ENCODE results near the gene OR2AE1.

Gene OR2AE1

DNA sequence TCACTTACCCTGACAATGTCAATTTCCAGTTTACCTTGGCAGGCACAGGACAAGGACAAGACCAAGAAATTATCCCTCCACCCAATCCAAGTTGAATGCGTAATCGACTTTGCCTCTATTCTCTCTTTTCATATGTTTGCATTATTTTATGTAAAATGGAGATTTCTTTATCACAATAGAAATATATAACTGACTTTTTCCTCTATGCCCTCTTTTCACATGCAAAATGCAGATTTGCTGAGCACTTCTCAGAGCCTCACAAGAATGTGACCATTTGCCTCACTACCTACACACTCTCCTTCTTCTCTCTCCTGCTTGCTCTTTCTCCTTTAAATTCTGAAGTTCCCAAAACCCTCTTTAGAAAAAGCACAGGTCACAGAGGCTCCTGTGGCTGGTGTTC, 33.9 kb downstream of the OR2AE1 start:
- in situ Hi-C loops (cut with HindIII; ENCODE audit: low sequenced_read_pairs): no loop called here
- H3K4me3 ChIP-seq (ENCODE audit: low read depth, low read length): no peak overlapping the region
- TF ChIP-seq, protein P1, sequence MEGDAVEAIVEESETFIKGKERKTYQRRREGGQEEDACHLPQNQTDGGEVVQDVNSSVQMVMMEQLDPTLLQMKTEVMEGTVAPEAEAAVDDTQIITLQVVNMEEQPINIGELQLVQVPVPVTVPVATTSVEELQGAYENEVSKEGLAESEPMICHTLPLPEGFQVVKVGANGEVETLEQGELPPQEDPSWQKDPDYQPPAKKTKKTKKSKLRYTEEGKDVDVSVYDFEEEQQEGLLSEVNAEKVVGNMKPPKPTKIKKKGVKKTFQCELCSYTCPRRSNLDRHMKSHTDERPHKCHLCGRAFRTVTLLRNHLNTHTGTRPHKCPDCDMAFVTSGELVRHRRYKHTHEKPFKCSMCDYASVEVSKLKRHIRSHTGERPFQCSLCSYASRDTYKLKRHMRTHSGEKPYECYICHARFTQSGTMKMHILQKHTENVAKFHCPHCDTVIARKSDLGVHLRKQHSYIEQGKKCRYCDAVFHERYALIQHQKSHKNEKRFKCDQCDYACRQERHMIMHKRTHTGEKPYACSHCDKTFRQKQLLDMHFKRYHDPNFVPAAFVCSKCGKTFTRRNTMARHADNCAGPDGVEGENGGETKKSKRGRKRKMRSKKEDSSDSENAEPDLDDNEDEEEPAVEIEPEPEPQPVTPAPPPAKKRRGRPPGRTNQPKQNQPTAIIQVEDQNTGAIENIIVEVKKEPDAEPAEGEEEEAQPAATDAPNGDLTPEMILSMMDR (IDR thresholded peaks at IDR 0.05; ENCODE audit: low read depth, low read length, missing control alignments): no peak
- DNase-seq (ENCODE audit: low read depth): no peak

DNA sequence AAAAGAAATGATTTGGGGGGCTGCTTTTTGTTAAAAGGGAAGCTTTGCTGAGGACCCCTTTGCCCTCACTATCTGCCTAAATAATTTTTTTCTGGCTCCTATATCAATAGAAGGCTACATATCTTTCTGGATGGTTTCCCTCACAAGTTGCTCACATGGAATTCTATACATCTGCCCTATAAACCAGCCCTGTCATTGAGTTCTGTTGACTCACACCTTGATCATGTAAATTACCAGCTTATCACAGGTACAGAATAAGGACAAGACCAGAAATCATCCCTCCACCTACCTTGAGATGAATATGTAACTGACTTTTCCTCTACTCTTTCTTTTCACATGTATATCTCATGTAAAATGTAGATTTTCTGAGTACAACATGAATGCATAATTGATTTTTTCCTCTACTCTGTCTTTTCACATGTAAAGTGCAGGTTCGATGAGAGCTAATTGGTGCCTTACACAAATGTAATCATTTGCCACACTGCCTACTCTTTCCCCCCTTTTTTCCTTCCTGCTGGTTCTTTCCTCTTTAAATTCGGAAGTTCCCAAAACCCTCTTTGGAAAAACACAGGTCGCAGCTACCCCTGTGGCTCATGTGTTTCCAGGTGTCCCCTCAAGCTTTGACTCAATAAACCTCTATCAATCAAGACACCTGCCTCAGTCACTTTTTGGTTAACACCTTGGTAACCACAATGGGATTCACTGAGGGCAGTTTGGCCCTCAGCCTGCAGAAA, 36.5 kb downstream of the OR2AE1 start:
- no peak for DNase-seq (ENCODE audit: low read depth)
- in situ Hi-C loops (cut with HindIII; ENCODE audit: low sequenced_read_pairs): no loop called here
- TF ChIP-seq, protein P1 (IDR thresholded peaks at IDR 0.05; ENCODE audit: low read depth, low read length, missing control alignments): no peak
- H3K4me3 ChIP-seq (ENCODE audit: low read depth, low read length): no peak overlapping the region

DNA sequence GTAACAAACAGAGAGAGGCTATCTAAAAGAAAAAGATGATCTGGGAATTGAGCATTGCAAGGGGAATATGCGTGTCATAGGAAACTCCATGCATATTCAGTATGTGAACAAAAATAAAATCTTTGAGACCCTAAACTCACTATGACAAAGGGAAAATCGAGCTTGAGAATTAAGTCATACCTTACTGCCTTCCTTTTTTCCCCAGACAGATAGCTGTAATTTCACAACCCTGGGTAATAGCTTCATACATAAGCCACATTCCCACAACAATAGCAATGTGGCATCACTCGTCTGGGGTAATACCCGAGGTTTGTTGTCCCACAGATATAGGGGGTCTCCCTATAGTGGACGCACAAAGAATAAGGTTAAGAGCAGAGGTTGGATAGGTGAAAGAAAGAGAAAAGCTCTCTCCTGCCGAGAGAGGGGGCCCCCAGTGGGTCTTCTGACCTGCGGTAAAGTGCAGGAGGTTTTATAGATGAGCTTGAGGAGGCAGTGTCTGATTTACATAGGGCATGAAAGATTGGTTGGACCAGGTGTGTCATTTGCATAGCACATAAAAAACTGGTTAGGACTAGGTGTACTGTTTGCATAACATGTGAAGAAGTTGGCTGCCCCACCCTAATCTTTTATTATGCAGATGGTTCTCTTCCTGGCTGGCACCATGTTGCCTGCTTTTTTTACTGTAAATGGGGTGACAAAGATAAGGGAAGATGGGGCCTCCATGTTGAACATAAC, 37.4 kb downstream of the OR2AE1 start:
- no peak overlapping the region for H3K4me3 ChIP-seq (ENCODE audit: low read depth, low read length)
- in situ Hi-C loops (cut with HindIII; ENCODE audit: low sequenced_read_pairs): no loop called here
- TF ChIP-seq, protein P1 (IDR thresholded peaks at IDR 0.05; ENCODE audit: low read depth, low read length, missing control alignments): no peak
- no peak for DNase-seq (ENCODE audit: low read depth)

DNA sequence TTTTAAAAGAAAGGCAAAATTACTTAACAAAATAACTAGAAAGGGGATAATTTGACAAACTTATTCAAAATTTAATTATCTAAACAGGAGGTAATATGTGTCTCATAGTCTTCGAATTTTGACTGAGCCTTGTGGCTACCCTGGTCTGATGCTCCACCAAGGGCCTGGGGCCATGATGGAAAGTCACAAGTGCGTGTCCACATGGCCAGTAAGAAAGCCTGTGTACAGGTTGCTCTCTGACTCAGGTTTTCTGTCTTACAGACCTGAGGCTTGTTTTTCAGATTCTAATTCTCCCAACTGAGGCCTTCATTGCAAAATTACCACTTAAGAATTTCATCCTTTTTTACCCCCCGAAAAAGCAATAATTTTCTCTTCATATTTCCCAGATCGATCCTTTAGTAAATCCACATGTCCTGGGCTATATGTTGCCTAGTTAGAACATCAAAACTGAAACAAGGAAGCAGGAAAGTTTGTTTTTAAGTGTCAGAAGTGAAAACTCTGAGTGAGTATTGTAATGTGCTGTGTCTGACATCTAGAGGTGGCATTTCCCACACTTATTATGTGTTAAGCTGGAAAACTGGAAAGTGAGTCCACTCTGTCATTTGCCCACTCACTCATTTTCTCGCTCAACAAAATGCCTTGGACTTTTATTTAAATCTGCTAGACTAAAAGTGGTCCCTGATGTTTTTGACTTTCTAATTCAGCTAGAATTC, 39.0 kb downstream of the OR2AE1 start:
- TF ChIP-seq, protein P1 (IDR thresholded peaks at IDR 0.05; ENCODE audit: low read depth, low read length, missing control alignments): no peak
- no peak for DNase-seq (ENCODE audit: low read depth)
- H3K4me3 ChIP-seq (ENCODE audit: low read depth, low read length): no peak overlapping the region
- in situ Hi-C loops (cut with HindIII; ENCODE audit: low sequenced_read_pairs): no loop called here

DNA sequence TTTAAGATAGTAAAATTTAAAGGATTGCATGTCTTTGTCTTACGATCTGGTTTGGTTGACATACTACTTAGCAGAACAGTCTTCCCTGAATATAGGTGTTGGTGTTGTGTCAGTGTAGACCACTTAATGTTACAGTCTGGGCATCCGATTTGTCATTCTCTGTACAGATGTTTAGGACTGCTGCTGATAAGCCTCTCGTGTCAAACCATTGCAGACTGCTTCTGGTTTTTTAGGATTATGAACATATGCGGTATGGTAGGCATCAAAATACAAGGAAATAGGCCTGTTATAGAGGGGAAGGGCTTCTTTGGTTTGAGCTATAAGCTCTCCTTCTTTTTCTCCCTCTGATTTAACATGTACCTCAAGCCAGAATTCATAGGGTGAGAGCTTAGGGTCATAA, 41.6 kb downstream of the OR2AE1 start:
- H3K4me3 ChIP-seq (ENCODE audit: low read depth, low read length): no peak overlapping the region
- DNase-seq (ENCODE audit: low read depth): no peak
- TF ChIP-seq, protein P1 (IDR thresholded peaks at IDR 0.05; ENCODE audit: low read depth, low read length, missing control alignments): no peak
- in situ Hi-C loops (cut with HindIII; ENCODE audit: low sequenced_read_pairs): no loop called here

DNA sequence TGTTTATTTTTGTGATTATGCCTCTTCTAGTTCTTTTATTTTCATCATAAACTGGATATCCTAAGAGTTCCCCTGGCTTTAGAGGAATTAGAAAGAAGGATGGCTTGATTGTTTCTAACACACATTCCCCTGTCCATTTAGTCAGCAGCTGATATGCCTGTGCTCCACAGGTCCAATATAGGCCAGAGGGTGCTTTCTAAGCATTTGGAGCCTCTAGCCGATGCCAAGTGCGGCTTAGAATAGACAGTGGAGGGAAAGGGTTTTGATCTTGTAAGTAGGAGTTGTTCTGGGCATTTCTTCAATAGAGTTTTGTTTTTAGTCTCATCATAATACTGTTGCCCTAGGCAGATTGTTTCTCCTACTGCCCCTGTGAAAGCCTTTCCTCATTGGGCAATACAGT, 42.5 kb downstream of the OR2AE1 start:
- no peak overlapping the region for H3K4me3 ChIP-seq (ENCODE audit: low read depth, low read length)
- TF ChIP-seq, protein P1 (IDR thresholded peaks at IDR 0.05; ENCODE audit: low read depth, low read length, missing control alignments): no peak
- in situ Hi-C loops (cut with HindIII; ENCODE audit: low sequenced_read_pairs): no loop called here

More for the DNA sequence above, 42.5 kb downstream of the OR2AE1 start:
- no peak for DNase-seq (ENCODE audit: low read depth)
